GM19463 (cell line): ENCODE measurements around the gene DSG2.
"Not testable (repeated sequence)": the region's sequence is repeated elsewhere in the genome, so short reads cannot be mapped to it uniquely, and the experiment has no call there.

Experiments used
- ATAC-seq: cut with Tn5 transposase; IDR thresholded peaks from one replicate; pipeline ENCODE4 v1.9.1; 2021; ENCODE audit warnings: mild to moderate bottlenecking, moderate library complexity; ENCODE audit not compliant: unreplicated experiment

DSG2 gene

GRCh38 chr18:31497836-31498573 lies at the start of gene DSG2:
DSG2 (plus strand) TSS chr18:31498177; CDS start chr18:31498252, 75 bp downstream.
- ATAC-seq = peak; percentile 52

GRCh38 chr18:31450409-31450808 lies 47.6 kb upstream of the DSG2 start:
- no peak for ATAC-seq

GRCh38 chr18:31451625-31452024 lies 46.4 kb upstream of the DSG2 start:
- no peak for ATAC-seq

DNA sequence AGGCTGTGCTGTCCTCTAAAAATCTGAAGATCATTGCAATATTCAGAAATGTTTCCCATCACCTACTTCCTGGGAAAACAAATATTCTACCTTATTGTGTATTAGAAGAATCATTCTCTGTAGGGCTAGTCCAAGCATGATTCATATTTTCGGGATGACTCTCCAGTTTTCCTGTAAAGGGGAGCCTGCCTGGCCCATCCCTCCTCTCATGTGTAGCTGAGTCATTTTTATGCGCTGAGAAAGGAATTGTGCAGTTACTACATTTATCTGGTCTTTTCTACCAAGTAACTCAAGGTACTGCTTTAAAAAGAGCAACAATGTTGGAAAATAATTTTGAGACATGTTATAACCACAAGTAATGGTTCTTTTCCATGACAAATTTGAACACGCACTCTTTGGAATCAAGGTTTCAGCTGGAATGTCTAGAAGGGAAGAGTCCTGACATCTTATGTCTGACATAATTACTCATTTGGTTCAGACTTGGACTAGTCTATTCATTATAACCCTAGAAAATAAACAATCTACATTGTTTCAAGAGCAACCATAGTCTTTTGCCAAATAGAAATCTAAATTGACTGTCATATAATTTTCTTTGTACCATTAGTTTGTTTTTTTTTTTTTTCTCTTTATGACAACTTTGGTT lies 43.8 kb upstream of the DSG2 start:
- no peak for ATAC-seq

DNA sequence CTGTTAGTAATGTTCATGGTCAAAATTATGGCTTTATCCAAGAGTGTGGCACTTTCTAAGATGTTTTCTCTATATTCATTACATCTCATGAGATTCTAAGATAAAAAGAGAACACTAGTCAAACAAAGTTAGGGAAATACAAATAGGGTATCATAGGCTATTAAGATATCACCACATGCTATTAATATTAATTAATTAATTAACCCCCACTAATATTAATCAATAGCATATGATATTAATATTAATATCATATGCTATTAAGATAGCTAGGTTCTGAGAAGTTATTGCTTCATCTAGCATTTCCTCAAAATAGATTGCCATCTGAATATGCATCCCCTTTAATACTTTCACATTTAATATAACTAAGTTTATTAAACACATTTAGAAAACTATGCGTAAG lies 28.3 kb upstream of the DSG2 start:
- ATAC-seq = no peak

- no peak for ATAC-seq
These were observed 19.3 kb upstream of the DSG2 start for GRCh38 chr18:31478688-31479087.

DNA sequence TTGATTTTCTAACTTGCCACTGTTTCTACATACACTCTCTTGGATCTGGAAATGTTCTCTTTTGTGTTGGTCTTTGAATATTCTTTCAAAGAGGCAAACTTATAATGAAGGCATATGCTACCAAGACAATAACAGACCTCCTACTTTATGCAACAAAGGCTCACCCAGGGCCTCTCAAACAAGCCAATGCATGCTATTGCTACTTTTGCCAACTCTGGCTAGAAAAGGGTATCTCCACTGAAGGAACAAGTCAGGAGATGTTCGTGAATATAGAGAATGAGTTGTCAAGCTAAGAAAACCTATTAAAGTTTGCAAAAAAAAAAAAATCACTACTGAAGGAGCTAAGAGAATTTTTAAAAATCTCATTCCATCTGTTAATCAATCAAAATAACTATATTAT lies 15.9 kb upstream of the DSG2 start:
- ATAC-seq = no peak

DNA sequence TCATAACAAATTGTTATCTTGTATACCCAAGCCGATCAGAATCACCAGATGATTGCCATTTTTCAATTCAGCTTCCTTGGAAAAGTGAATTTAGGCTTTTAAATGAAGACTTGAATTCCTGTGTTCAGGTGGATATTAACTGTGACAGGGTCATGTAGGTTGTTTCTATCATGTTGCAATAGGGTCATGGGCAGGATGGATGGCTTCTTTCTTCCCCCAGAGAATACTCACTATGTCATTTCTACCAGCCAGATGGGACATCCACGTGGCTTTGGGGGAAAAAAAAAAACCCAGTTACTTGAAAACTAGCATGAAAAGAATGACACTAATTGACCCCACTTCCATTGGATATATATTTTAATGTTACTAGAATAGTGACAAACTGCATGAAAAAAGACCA lies 14.6 kb upstream of the DSG2 start:
- ATAC-seq = no peak

DNA sequence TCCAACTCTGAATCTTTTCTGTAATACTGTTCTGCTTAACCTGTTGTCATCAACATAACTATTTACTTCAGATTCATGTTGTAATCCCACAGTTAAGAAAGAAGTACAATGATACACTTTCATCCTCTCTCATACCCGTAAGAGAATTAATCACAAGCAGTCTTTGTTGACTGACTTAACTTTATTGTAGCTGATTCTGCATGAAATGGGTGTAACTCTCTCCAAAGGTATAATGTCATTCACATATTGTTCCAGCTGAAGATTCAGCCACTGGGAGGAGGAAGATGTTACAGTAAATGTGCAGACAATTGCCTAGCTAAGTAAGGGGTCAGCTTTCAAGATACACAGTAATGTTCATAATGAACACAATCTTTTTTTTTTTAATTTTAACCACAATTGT lies 13.5 kb upstream of the DSG2 start:
- no peak for ATAC-seq

DNA sequence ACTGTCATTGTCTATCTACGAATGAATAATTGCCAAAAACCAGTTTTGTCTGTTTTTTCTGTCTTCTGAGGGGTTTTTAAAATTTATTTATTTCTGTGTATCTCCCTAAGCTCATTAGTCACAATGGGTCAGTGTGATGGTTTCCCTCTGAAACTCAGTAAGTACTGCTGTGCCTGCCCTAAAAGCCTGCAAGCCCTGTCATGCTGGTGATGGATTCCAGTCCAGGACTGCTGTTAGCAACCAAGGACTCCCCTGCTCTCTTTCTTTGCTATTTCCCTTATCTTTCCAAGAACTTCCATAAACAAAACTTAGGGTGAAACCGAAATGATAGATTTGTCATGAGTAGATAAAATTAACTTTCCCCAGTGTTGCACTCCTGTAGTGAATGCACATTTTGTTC lies 11.8 kb upstream of the DSG2 start:
- no peak for ATAC-seq

DNA sequence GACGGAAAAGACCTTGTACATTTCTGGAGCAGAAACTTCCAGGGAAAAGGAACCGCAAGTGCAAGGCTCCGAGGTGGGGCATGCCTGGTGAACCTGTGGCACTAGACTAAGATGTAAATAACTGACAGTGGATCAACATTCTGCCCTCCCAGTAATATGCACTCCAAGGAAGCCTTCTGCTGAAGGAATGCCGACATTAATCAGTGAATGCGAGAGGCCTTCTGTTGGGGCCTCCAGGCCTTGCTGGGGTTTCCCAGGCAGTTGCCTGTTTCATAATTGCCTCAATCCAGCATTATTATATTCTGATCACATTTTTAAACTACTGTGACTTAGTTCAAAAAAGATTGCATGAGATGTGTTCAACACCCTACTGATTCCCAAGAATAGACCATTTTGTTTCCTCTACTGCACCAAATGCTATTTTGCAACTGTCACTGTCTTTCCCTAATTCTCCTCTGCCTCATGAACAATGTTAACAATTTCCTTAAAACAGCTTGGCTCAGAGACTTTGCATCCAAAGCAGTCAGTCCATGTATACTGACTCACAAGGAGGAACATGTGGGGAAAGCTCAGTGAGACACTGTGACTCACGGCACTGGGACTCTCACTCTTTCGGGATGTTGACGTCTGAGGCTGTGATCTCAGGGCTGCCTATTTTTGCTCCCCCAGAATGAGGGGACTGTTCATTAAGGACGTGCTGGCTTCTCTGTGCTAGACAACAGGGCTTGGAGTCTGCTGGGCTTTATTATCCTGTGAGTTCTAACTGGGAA lies 10.5 kb upstream of the DSG2 start:
- ATAC-seq = no peak

DNA sequence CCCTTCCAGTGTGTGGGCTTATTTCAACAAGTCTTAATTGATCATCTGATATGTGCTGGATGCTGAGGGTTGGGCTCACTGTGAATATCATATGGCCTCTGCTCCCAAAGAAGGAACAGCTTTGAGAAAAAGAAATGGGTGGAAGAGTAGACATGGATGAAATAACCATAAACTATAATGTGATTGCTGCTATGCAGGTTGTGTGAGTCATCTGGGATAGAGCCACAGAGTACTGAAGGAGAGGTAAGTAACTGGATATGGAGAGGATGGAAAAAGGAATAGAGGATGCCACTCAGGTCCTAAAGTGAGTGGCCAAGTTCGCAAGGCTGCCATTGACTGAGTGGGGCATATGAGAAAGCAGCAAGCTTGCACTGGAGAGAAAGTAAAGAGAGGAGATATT lies 8.7 kb upstream of the DSG2 start:
- no peak for ATAC-seq

DNA sequence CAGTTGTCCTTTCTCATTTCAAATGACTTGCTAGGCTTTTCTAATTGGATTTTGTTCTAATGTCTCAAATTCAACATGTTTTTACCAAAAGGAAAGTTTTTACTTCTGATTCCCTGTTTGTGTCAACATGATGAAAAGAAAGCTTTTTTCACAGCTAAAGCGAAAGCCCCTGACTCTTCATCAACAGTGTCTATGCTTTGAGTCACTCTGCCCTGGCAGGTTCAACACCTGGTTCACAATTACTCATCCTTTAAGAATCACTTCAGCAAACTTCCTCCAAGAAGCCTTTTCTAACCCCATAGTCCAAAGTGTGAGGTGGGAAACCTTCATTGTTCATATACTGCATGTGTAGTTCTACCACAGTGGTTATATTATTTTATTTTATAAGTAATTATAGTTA lies 7.6 kb upstream of the DSG2 start:
- ATAC-seq = peak; percentile 88

DNA sequence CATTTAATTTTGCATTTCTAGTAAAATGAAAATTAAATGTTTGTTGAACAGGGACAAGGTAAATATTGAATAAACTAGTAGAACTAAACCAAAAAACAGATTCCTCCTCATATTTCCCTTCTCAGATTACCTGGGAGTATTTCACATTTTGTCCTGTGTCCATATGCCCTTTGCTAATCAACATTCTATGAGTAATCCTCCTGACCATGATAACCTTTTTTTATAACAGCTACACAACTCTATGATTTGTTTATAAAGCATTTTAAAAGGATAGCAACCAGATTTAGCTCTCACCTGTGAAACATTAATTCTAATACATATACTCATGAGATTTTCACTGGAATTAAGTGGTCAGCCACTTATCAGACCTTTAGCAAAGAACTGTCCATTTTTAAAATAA lies 7.1 kb upstream of the DSG2 start:
- no peak for ATAC-seq

DNA sequence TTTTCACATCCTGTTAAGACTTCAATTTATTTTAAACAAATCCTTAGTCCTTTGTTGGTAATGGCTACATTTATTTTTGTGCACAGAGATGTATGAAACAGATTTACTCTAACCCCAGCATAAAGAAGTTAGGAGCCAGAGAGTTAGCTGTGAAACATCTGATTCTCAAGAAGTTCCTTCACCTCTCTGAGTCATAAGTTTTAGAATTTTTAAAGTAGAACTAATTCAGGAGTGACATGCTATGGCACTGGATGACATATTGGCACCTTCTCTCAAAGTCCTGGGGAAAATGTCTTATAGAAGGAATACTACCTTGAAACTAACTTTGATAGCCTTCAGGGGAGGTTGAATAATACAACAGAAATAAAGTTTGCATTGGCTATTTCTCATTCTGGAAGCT lies 6.4 kb upstream of the DSG2 start:
- no peak for ATAC-seq

DNA sequence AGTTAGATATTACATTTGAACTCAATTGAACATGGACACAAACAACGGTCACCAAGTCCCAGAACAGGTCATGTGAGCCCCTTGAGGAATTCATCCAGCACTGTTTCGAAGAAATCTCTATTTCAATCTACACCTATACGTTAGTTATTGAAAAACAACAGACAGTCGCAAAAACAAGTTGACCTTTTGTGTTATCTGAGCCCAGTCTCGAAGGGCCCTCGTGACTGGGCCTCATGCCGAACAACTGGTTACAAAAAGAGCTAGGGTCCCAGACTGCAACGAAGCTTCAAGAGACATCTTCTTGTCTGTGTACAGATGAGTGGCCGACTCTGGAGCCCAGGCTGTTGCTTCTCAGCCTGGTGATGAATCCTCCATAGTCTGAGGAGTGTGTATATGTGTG lies 5.3 kb upstream of the DSG2 start:
- no peak for ATAC-seq

- ATAC-seq = no peak
These were observed 4.8 kb upstream of the DSG2 start for GRCh38 chr18:31493171-31493570.

DNA sequence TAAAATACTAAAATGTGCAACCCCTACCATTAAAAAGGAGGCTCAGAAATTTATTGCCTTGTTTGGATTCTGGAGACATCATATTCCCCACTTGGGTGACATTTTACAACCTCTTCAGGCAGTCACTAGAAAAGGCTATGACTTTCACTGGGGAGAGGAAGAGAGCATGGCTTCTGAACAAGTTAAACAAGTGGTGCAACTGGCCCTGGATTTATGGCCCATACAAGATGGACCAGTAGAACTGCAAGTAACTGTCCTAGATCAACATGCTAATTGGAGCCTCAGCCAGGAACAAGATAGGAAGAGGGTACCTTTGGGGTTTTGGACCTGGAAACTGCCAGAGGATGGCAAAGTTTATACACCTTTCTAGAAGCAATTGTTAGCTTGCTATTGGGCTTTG lies 4.0 kb upstream of the DSG2 start:
- ATAC-seq = no peak

DNA sequence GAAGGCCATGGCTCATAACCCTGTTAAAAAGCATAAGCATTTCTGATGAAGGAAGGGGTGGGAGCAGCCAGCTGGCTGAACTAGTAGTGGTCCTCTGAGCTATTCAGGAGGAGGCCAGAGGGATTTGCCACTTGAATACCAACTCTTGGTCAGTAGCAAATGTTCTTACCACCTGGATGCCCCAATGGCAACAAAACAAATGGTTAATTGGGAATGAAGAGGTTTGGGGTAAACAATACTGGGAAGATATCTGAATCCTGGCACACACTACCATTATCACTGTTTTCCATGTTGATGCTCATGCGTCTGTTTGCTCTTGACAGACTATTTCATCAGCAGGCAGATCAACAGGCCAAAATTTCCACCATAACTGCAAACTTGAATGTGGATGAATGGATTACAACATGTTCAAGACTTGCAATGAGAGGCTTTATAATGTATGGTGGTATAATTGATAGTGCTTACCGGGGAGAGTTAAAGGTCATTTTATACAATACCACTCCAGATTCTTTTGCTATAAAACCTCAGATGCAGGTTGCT lies 3.2 kb upstream of the DSG2 start:
- not testable (repeated sequence) for ATAC-seq

DNA sequence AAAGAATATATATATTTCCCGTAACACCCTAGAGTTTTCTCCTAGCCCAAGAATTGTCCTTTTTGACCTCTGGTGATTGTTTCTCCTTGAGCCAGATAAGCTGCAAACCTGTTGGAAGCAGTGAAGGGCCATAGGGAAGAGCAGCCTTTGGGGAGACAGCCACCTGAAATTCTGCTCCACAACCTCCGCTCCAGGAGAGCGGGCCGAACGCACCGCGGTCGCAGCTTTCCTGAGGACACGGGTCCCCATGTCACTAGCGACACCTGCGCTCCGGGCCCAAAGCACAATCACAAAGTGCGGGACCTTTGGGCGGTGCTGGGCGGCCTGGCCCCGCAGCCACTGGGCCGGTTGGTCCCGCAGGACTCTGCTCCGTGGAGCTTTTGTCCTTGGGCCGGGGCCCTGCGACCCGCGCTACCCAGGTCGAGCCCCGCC lies 557 bp upstream of the DSG2 start:
- no peak for ATAC-seq
